C4-2B (cell line): Measurements from ENCODE around the gene RAB36.
A peak's percentile ranks its signal among the peaks of the same experiment; 100 is the strongest.

Source experiments
- H3K27ac ChIP-seq: fragments of 450-650 bp; 2 replicates; pipeline ENCODE4 v1.5.1; 2017
- ZFX ChIP-seq: fragments of 450-650 bp; IDR thresholded peaks from 2 replicates; pipeline ENCODE4 v1.6.1; 2017
- TF ChIP-seq, protein P1 (sequence below): fragments of 450-650 bp; conservative IDR thresholded peaks from 2 replicates; pipeline ENCODE4 v1.5.1; 2017; ENCODE audit warnings: mild to moderate bottlenecking

Gene RAB36

DNA sequence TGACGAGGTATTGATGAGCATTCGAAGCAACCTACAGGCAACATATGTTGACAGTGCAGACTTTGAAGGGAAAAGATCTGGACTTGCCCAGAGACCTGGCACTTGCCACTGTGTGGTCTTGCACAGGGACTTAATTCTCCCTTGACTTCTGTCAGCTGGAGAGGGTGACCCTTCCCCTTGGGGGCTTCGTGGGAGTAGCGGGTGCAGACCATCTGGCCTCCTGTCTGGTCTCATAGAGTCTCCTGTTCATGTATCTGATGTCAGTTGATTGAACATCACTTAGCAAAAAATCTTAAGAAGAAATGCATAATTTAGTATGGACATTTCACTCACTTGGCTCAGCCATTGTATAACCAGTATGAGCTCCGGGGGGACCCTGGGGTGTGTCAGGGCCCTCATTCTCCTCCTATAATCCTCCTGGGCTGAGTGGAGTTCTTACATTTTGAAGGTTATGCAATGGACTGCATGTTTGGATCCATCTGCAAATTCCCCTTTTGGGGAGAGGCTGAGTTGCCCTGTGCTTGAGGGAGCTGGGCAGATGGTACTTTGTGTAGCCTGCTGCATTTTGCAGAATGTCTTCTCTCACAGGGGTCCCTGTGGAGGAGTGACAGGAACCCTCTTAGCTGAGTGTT, 48.0 kb downstream of the RAB36 start:
- H3K27ac ChIP-seq, result peak overlapping the region; percentile 70

DNA sequence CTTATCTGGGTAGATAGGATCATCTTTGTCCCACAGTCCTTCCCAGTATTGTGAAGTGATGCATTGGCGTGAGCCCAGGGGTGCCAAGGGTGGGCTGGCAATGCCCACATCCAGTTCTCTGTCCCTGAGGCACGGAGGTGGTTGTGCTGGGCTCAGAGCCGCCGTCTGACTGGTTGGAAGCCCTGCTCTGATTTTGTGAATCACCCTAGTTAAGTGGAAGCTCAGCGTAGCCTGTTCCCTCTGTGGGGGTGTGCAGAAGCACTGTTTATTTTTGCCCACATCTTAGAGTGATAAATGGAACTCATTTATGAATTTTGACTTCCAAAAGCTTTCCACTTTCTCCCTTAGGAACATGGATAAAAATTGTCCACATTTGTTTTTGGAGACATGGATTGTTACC, 48.6 kb downstream of the RAB36 start:
- no peak for TF ChIP-seq ZFX
- no peak overlapping the region for H3K27ac ChIP-seq

More for the DNA sequence above, 48.0 kb downstream of the RAB36 start:
- TF ChIP-seq, protein P1, sequence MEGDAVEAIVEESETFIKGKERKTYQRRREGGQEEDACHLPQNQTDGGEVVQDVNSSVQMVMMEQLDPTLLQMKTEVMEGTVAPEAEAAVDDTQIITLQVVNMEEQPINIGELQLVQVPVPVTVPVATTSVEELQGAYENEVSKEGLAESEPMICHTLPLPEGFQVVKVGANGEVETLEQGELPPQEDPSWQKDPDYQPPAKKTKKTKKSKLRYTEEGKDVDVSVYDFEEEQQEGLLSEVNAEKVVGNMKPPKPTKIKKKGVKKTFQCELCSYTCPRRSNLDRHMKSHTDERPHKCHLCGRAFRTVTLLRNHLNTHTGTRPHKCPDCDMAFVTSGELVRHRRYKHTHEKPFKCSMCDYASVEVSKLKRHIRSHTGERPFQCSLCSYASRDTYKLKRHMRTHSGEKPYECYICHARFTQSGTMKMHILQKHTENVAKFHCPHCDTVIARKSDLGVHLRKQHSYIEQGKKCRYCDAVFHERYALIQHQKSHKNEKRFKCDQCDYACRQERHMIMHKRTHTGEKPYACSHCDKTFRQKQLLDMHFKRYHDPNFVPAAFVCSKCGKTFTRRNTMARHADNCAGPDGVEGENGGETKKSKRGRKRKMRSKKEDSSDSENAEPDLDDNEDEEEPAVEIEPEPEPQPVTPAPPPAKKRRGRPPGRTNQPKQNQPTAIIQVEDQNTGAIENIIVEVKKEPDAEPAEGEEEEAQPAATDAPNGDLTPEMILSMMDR, result no peak
- no peak for TF ChIP-seq ZFX

DNA sequence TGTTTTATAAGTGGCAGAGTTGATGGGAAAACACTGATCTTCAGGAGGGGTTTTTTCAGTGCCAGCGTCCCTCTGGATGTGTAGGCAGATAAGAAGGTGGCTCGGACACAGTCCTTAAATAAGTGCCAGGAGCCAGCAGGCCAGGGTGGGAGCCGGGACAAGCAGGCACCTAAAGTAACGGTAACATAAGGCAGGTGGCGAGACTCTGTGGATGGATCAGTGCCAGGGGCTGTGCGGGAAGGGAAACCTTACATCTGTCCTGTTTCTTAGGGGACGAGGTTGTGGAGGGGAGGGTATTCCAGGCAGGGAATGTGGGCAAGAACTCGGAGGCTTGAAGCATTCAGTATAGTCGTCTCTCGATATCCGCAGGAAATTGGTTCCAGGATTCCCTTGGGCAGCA, 50.9 kb downstream of the RAB36 start:
- no peak for TF ChIP-seq ZFX
- TF ChIP-seq, protein P1, result no peak
- H3K27ac ChIP-seq, result no peak overlapping the region

DNA sequence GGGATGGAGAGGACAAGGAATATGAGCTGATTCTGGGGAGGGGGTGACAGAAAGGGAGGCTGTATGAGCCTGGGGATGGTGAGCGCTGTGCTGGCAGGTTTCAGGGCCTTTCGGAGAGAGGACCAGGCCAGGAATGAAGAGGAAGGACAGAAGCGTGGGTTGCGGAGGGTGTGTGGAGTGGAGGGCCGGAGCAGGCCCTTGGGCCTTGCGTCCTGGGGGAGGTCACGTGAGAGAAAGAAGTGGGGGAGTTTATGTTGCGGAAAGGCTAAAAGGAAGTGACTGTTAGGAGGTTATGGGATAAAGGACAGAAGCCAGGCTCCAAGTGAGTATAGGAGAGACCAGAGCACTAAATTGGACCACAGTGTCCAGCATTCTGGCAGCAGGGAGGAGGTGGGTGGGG, 52.6 kb downstream of the RAB36 start:
- TF ChIP-seq, protein P1, result no peak
- no peak for TF ChIP-seq ZFX
- H3K27ac ChIP-seq, result no peak overlapping the region

DNA sequence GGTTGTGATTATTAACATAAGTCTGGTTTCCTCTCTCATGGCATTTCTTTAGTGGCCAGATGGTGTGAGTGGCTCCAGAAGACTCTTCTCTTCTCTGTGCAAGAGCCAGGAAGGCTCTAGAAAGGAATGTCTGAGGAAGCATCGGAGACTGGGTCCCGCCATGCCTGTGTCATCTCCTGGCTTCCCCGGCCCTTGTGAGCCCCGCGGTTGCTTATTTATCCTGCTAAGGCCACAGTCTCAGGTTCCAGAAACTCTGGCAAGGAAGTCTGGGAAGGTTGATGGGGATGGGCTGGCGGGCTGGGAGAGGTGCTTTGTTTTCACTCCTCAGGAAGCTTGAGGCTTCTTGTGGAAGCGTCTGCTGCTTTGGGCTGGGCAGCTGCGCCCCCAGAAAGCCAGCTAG, 53.9 kb downstream of the RAB36 start:
- TF ChIP-seq ZFX, result no peak
- TF ChIP-seq, protein P1, result no peak
- no peak overlapping the region for H3K27ac ChIP-seq

DNA sequence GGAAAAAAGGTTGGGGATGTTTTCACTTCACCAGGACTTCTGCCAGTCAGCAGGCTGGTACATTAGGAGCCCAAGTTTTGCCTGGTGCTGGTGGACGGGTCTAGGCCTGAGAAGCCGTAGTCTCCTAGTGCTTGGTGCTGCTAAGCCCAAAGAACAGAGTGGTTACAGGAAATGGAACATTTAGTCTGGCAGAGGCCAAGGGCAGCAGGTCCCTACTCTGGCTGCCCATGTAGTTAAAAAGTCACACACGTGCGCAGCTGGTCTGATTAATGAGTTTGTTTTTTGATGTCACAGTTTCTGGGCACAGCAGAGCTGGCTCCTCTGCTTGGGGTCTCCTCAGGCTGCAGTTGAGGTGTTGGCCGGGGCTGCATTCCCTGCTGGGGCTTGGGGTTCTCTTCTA, 55.6 kb downstream of the RAB36 start:
- TF ChIP-seq, protein P1, result no peak
- TF ChIP-seq ZFX, result no peak
- H3K27ac ChIP-seq, result no peak overlapping the region

DNA sequence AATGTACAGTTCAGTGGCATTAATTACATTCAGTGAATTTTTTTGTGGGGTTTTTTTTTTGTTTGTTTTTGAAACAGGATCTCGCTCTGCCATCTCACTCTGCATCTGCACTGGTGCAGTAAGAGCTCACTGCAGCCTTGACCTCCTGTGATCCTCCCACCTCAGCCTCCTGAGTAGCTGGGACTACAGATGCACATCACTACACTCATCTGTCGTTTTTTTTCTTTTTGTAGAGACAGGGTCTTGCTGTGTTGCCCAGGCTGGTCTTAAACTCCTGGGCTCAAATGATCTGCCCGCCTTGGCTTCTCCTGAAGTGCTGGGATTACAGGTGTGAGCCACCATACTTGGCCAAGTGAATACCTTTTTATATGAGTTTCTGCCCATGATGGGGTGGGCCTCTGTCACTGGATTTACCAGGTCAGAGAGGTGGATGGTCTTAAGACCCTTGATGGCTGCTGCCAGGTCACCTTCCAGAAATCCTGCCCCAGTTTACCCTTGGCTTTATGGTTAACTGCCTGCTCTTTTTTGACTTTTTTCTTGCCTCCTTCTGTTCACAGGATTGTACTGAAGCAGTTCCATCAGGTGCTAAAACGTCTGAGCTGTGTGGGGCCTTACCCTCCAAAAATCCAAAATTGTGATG, 57.7 kb downstream of the RAB36 start:
- no peak for TF ChIP-seq ZFX
- TF ChIP-seq, protein P1, result no peak
- H3K27ac ChIP-seq, result no peak overlapping the region
